Activated naive CD8-positive, alpha-beta T cell treated with anti-CD3 and anti-CD28 coated beads, Interleukin-2, amount 10 ng/mL, durations not matched to agents 7 days and 5 days (primary cell): ENCODE results near the gene FBLIM1. TPM values are rescaled to one million over a fixed set of nuclear protein-coding genes. Genes with fewer than 3 reads are reported as not detected.

Experiments
- ATAC-seq: fragments of 150-1000 bp; cut with Tn5 transposase; one replicate; pipeline ENCODE4 v1.10.0; 2021; ENCODE audit warnings: low read depth, moderate library complexity
- POLR2A ChIA-PET: fragments of 350-600 bp; sonication (Branson Sonifier 250); formaldehyde crosslinking; loops from one replicate; lab custom pipeline; 2021; ENCODE audit warnings: antibody characterized with exemption; lab: Charles Lee
- DNase-seq: peaks from one replicate; pipeline ENCODE4 v3.0.0; 2021
- H3K27ac Mint-ChIP-seq: one replicate; pipeline ENCODE4 v1.8.0; 2022; ENCODE audit warnings: mild to moderate bottlenecking, mixed read lengths
- H3K27me3 Mint-ChIP-seq: one replicate; pipeline ENCODE4 v1.8.0; 2022; ENCODE audit warnings: mild to moderate bottlenecking, moderate library complexity, mixed read lengths
- H3K36me3 Mint-ChIP-seq: one replicate; pipeline ENCODE4 v1.8.0; 2021; ENCODE audit warnings: mild to moderate bottlenecking, mixed read lengths
- H3K4me1 Mint-ChIP-seq: one replicate; pipeline ENCODE4 v1.8.0; 2021; ENCODE audit warnings: mixed read lengths
- H3K4me3 Mint-ChIP-seq: one replicate; pipeline ENCODE4 v1.8.0; 2022; ENCODE audit warnings: mild to moderate bottlenecking, moderate library complexity, mixed read lengths
- H3K9me3 Mint-ChIP-seq: one replicate; pipeline ENCODE4 v1.8.0; 2021; ENCODE audit warnings: mixed read lengths
- total RNA-seq, 2 experiments: library from RNA; stranded (reverse); gene quantifications; one replicate each; pipeline ENCODE4 v1.2.3, GENCODE V29; 2021

Gene FBLIM1
- total RNA-seq, 2 experiments from 2014 or later = 0.26 TPM; not detected in 1

- ATAC-seq (no peak), DNase-seq (no peak)
- Mint-ChIP-seq H3K9me3 (no peaks in the 10 kb centered on the region), H3K36me3 (peaks cover 7% of the 10 kb centered on the region), H3K27me3 (no peaks in the 10 kb centered on the region), H3K4me1 (peaks cover 41% of the 10 kb centered on the region), H3K27ac (peak overlapping the region; percentile 99), H3K4me3 (peak overlapping the region; percentile 93)
- POLR2A ChIA-PET = interaction anchor here (0.6 to 5.8 kb wide), 19 partner anchors 8 to 866 kb away, joined by 3 to 159 read pairs (median 4); partner anchors contain the start of genes DNAJC16, SPEN, UQCRHL and ZBTB17
These were observed 75.3 kb downstream of the FBLIM1 start for GRCh38 chr1:15833842-15834405.

GRCh38 chr1:15834406-15835204 is 76.0 kb downstream of the FBLIM1 start:
- DNase-seq = peak; percentile 91
- H3K27ac Mint-ChIP-seq = peak overlapping the region; percentile 99
- peak; percentile 51 for ATAC-seq
- H3K9me3 Mint-ChIP-seq = no peaks in the 10 kb centered on the region
- peaks cover 7% of the 10 kb centered on the region for H3K36me3 Mint-ChIP-seq
- no peaks in the 10 kb centered on the region for H3K27me3 Mint-ChIP-seq
- H3K4me1 Mint-ChIP-seq = peaks cover 37% of the 10 kb centered on the region
- peak overlapping the region; percentile 93 for H3K4me3 Mint-ChIP-seq
- POLR2A ChIA-PET = interaction anchor here (0.5 to 5.8 kb wide), 14 partner anchors 8 to 865 kb away, joined by 3 to 159 read pairs (median 5); partner anchors contain the start of genes DNAJC16 and SPEN

- ATAC-seq = peak; percentile 15
- Mint-ChIP-seq H3K4me3 (peak overlapping the region; percentile 93), H3K27ac (peak overlapping the region; percentile 99), H3K9me3 (no peaks in the 10 kb centered on the region), H3K36me3 (peaks cover 7% of the 10 kb centered on the region), H3K4me1 (peaks cover 31% of the 10 kb centered on the region), H3K27me3 (no peaks in the 10 kb centered on the region)
- no peak for DNase-seq
- POLR2A ChIA-PET = interaction anchor here (1.0 to 5.8 kb wide), 4 partner anchors 9 to 13 kb away, joined by 5 to 159 read pairs (median 61); partner anchors contain the start of gene SPEN
These were observed 76.7 kb downstream of the FBLIM1 start for GRCh38 chr1:15835205-15835740.

GRCh38 chr1:15835741-15836510 is 77.3 kb downstream of the FBLIM1 start:
- Mint-ChIP-seq H3K27me3 (no peaks in the 10 kb centered on the region), H3K4me3 (peak overlapping the region; percentile 93), H3K36me3 (peaks cover 7% of the 10 kb centered on the region), H3K9me3 (no peaks in the 10 kb centered on the region), H3K27ac (peak overlapping the region; percentile 99), H3K4me1 (peaks cover 24% of the 10 kb centered on the region)
- DNase-seq = peak; percentile 99
- POLR2A ChIA-PET = interaction anchor here (0.7 to 4.2 kb wide), 5 partner anchors 8 to 140 kb away, joined by 3 to 105 read pairs (median 3); partner anchors contain the start of genes SPEN and ZBTB17
- ATAC-seq = peak; percentile 64

Other genes starting within 250 kb of the FBLIM1 start
- gene CASP9, start 234.6 kb upstream of the FBLIM1 start, total RNA-seq = 10 to 100 TPM in 1 of 2 experiments, 1 to 10 TPM in 1; 9.6 to 13.7 TPM
- 10 to 100 TPM; 15.7 to 18.9 TPM for gene DNAJC16, start 231.9 kb upstream of the FBLIM1 start, total RNA-seq
- gene AGMAT, start 173.7 kb upstream of the FBLIM1 start, total RNA-seq = 1 to 10 TPM; 7.6 to 8.0 TPM
- gene DDI2, start 141.3 kb upstream of the FBLIM1 start, total RNA-seq = 10 to 100 TPM; 31.6 to 33.3 TPM
- 10 to 100 TPM; 47.7 to 56.6 TPM for gene PLEKHM2, start 74.5 kb upstream of the FBLIM1 start, total RNA-seq
- 1 to 10 TPM; 1.6 to 2.7 TPM for gene SLC25A34, start 22.5 kb upstream of the FBLIM1 start, total RNA-seq
- not detected for gene TMEM82, start 16.3 kb upstream of the FBLIM1 start, total RNA-seq
- 1 to 10 TPM; 1.8 to 1.9 TPM for gene UQCRHL, start 48.9 kb downstream of the FBLIM1 start, total RNA-seq
- 10 to 100 TPM; 68.8 to 69.8 TPM for gene SPEN, start 88.9 kb downstream of the FBLIM1 start, total RNA-seq
- gene ZBTB17, start 217.3 kb downstream of the FBLIM1 start, total RNA-seq = 10 to 100 TPM; 46.4 to 47.6 TPM
- not detected for gene SRARP, start 245.4 kb downstream of the FBLIM1 start, total RNA-seq